Muscle layer of duodenum (tissue), 2 donors: ENCODE results near the gene CDH23.
"Not testable (repeated sequence)": the region's sequence is repeated elsewhere in the genome, so short reads cannot be mapped to it uniquely, and the experiment has no call there.

Source experiments
- H3K27ac ChIP-seq: one replicate; pipeline ENCODE4 v1.7.0; 2013; ENCODE audit warnings: mild to moderate bottlenecking, low read length
- H3K27me3 ChIP-seq: one replicate; pipeline ENCODE4 v1.7.0; 2013; ENCODE audit warnings: low read depth, mild to moderate bottlenecking, control low read depth, low read length
- H3K36me3 ChIP-seq, 2 donors: one replicate each; pipeline ENCODE4 v1.7.0; 2013; ENCODE audit warnings: low read length in 2 of 2, control low read depth in 1 of 2, mild to moderate bottlenecking in 1 of 2; ENCODE audit not compliant: insufficient read depth in 2 of 2, control insufficient read depth in 1 of 2
- H3K4me1 ChIP-seq, 2 donors: one replicate each; pipeline ENCODE4 v1.7.0; 2013; ENCODE audit warnings: low read length in 2 of 2, mild to moderate bottlenecking in 2 of 2, control low read depth in 1 of 2, moderate library complexity in 1 of 2; ENCODE audit not compliant: insufficient read depth in 2 of 2, control insufficient read depth in 1 of 2
- H3K4me3 ChIP-seq, 2 donors: one replicate each; pipeline ENCODE4 v1.7.0; 2013; ENCODE audit warnings: low read length in 2 of 2, low read depth in 1 of 2, mild to moderate bottlenecking in 1 of 2
- H3K9me3 ChIP-seq, 2 donors: one replicate each; pipeline ENCODE4 v1.7.0; 2013; ENCODE audit warnings: low read length in 2 of 2, control low read depth in 1 of 2, mild to moderate bottlenecking in 1 of 2; ENCODE audit not compliant: control insufficient read depth in 1 of 2
- donor health status: healthy.

Gene CDH23

GRCh38 chr10:71358906-71359305 lies 37.8 kb upstream of the CDH23 start:
- not testable (repeated sequence) for H3K4me3 ChIP-seq, H3K27me3 ChIP-seq, H3K9me3 ChIP-seq, H3K4me1 ChIP-seq, H3K27ac ChIP-seq
- H3K36me3 ChIP-seq: peaks cover 12 to 35% of the 10 kb centered on the region in 2 donors

DNA sequence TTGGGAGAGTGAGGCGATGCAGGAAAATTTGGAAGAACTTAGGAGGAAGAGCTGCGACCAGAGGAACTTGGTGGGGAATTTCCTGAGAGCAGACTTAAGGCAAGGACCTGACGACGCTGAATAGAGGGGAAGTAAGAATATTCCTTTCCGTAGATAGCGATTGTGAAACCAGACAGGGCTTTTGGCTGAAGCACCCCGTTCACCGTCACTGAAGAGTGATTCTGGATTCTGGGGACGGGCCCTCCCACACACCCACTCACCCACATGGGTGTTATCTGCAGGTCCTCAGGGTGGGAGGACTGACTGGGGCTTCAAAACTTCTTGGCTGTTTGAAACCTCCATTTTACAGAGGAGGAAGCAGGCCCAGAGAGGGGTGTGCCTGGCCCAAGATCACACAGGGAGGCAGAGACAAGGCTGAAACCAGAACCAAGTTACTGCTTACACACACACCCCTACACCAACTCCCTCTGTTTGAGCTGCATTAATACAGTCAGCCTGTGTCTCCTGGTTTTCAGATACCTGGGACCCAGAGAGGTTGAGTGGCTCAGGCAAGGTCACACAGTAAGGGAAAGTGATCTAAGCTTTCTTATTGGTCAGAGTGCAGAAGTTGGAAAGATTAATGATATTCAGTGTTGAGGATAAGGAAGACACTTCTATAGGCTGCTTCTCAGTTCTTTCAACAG lies 37.2 kb upstream of the CDH23 start:
- Histone ChIP-seq H3K27me3 (no peaks in the 10 kb centered on the region), H3K4me1 (no peaks in the 10 kb centered on the region), H3K9me3 (no peaks in the 10 kb centered on the region), H3K36me3 (peaks cover 11 to 32% of the 10 kb centered on the region in 2 donors), H3K27ac (no peak overlapping the region), H3K4me3 (no peak overlapping the region)

- Histone ChIP-seq H3K4me3 (no peak overlapping the region), H3K27me3 (no peaks in the 10 kb centered on the region), H3K36me3 (peaks cover 6 to 26% of the 10 kb centered on the region in 2 donors), H3K9me3 (no peaks in the 10 kb centered on the region), H3K4me1 (no peaks in the 10 kb centered on the region), H3K27ac (no peak overlapping the region)
Observed at GRCh38 chr10:71360735-71361134, 36.0 kb upstream of the CDH23 start.

- Histone ChIP-seq H3K27me3 (no peaks in the 10 kb centered on the region), H3K4me3 (no peak overlapping the region), H3K36me3 (peaks cover 6 to 19% of the 10 kb centered on the region in 2 donors), H3K9me3 (no peaks in the 10 kb centered on the region), H3K27ac (no peak overlapping the region), H3K4me1 (no peaks in the 10 kb centered on the region)
Observed at GRCh38 chr10:71361581-71361980, 35.1 kb upstream of the CDH23 start.

- no peaks in the 10 kb centered on the region for H3K27me3 ChIP-seq
- H3K4me1 ChIP-seq: no peaks in the 10 kb centered on the region
- H3K36me3 ChIP-seq: peaks cover 6 to 19% of the 10 kb centered on the region in 2 donors
- no peaks in the 10 kb centered on the region for H3K9me3 ChIP-seq
- H3K27ac ChIP-seq: no peak overlapping the region
- no peak overlapping the region for H3K4me3 ChIP-seq
Observed at GRCh38 chr10:71362141-71362540, 34.6 kb upstream of the CDH23 start.

- no peak overlapping the region for H3K4me3 ChIP-seq
- H3K9me3 ChIP-seq: no peaks in the 10 kb centered on the region
- H3K27me3 ChIP-seq: no peaks in the 10 kb centered on the region
- peaks cover 6 to 12% of the 10 kb centered on the region in 2 donors for H3K36me3 ChIP-seq
- no peak overlapping the region for H3K27ac ChIP-seq
- no peaks in the 10 kb centered on the region for H3K4me1 ChIP-seq
Observed at GRCh38 chr10:71363936-71364335, 32.8 kb upstream of the CDH23 start.

DNA sequence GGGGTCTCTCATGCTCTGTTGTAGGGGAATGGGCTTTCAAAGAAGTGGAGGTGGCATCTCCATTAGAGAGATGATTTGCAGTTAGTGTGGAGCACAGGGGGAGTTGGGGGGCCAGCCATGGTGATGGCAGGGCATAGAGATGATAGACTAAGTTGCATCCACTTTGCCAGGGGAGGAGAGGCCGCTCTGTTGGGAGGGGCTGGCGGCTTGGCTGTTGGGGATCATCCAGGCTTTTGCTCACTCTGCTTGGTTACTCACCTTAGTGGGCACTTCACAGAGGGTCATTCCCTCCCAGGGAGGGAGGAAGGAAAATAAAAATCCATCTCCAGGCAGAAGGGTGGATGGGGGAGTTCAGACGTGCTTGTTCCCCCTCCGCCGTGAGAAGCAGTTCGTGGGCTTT lies 31.4 kb upstream of the CDH23 start:
- Histone ChIP-seq H3K27me3 (no peaks in the 10 kb centered on the region), H3K27ac (no peak overlapping the region), H3K4me1 (no peaks in the 10 kb centered on the region), H3K36me3 (peaks cover 6 to 12% of the 10 kb centered on the region in 2 donors), H3K9me3 (no peaks in the 10 kb centered on the region), H3K4me3 (no peak overlapping the region)

DNA sequence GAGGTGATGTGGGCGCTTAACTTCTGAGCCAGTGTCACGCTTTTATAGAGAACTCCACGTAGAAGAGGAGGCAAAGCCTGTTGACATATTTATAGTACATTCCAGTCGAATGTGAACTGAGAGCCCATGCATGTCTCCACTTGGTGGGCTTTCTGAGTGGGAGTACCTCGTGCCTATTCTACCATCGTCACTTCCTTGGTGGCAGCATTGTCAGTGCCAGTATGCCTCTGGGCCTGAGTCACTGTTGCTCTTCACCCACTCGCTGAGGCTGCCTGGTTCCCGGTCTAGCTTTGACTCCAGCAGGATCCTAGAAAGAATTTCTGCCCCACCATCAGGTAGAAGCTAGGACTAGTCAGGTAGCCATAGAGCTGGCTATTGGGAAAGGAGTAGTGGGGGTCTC lies 30.0 kb upstream of the CDH23 start:
- no peak overlapping the region for H3K4me3 ChIP-seq
- no peaks in the 10 kb centered on the region for H3K9me3 ChIP-seq
- H3K27ac ChIP-seq: no peak overlapping the region
- H3K27me3 ChIP-seq: no peaks in the 10 kb centered on the region
- H3K36me3 ChIP-seq: peaks cover 6 to 12% of the 10 kb centered on the region in 2 donors
- no peaks in the 10 kb centered on the region for H3K4me1 ChIP-seq

DNA sequence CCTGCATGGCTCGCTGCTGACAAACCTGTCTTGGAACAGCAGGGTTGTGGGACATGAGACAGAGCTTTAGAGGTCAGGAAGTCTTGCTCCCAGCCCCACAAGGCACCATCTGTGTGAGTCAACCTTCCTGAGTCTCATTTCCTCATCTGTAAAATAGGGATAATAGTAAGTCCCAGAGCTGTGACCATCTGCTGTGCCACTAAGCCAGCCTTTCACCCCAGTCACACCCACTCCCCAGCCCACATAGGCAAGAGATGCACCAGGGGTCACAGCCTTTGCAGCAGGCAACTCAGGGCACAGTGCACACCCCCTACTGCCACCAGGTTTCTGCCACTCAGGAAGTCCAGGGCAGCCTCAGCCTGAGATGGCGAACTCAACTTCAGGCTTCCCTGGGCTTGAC lies 29.4 kb upstream of the CDH23 start:
- H3K27me3 ChIP-seq: no peaks in the 10 kb centered on the region
- no peaks in the 10 kb centered on the region for H3K9me3 ChIP-seq
- H3K27ac ChIP-seq: no peak overlapping the region
- H3K4me3 ChIP-seq: no peak overlapping the region
- H3K4me1 ChIP-seq: no peaks in the 10 kb centered on the region
- peaks cover 6 to 9% of the 10 kb centered on the region in 2 donors for H3K36me3 ChIP-seq

GRCh38 chr10:71368176-71368575 lies 28.5 kb upstream of the CDH23 start:
- Histone ChIP-seq H3K4me3 (no peak overlapping the region), H3K27me3 (no peaks in the 10 kb centered on the region), H3K27ac (no peak overlapping the region), H3K9me3 (no peaks in the 10 kb centered on the region), H3K4me1 (no peaks in the 10 kb centered on the region), H3K36me3 (peaks cover 0 to under 1% of the 10 kb centered on the region in 2 donors)

GRCh38 chr10:71368643-71369042 lies 28.1 kb upstream of the CDH23 start:
- Histone ChIP-seq H3K4me3 (no peak overlapping the region), H3K27me3 (no peaks in the 10 kb centered on the region), H3K4me1 (no peaks in the 10 kb centered on the region), H3K27ac (no peak overlapping the region), H3K36me3 (no peaks in the 10 kb centered on the region), H3K9me3 (no peaks in the 10 kb centered on the region)

DNA sequence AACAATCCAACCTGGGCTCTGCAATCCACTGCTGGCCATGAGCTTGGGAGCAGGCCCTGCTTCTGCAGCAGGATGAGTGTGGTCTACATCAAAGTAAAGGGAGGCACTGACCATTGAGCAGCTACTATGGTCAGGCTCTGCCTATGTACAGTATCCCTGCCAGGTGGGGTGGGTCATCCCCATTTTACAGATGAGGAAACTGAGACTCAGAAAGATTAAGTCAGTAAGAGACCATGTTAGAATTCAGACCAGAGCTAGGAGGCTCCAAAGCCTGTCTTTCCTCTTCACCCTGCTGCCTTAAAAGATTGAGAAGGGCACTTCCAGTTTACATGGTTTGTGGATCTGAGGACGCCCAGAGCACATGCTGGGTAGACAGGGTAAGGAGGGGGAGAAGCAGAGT lies 27.1 kb upstream of the CDH23 start:
- Histone ChIP-seq H3K4me1 (no peaks in the 10 kb centered on the region), H3K9me3 (no peaks in the 10 kb centered on the region), H3K27ac (no peak overlapping the region), H3K36me3 (no peaks in the 10 kb centered on the region), H3K4me3 (no peak overlapping the region), H3K27me3 (no peaks in the 10 kb centered on the region)
